Effector CD4-positive, alpha-beta T cell (primary cell): Measurements from ENCODE around the gene GLDN. TPM values are rescaled to one million over a fixed set of nuclear protein-coding genes. Genes with fewer than 3 reads are reported as not detected.

Experiments
- DNase-seq: peaks from one replicate; pipeline ENCODE4 v3.0.0-alpha.2; 2020
- total RNA-seq: gene quantifications from one replicate; lab custom pipeline; 2026; lab: John Stamatoyannopoulos, UW

Gene GLDN
- not detected for total RNA-seq

- no peak for DNase-seq
Measured at GRCh38 chr15:51341366-51342226, at the start of gene GLDN. Gene GLDN (plus strand): TSS chr15:51341655. CDS start chr15:51341685, 30 bp downstream.

GRCh38 chr15:51298620-51299019, 42.8 kb upstream of the GLDN start:
- DNase-seq, result no peak

- no peak for DNase-seq
Measured at GRCh38 chr15:51299187-51300015, 42.1 kb upstream of the GLDN start.

- no peak for DNase-seq
Measured at GRCh38 chr15:51302480-51302879, 39.0 kb upstream of the GLDN start.

- no peak for DNase-seq
Measured at GRCh38 chr15:51303462-51303980, 37.9 kb upstream of the GLDN start.

- no peak for DNase-seq
Measured at GRCh38 chr15:51307325-51307724, 34.1 kb upstream of the GLDN start.

- DNase-seq, result no peak
Measured at GRCh38 chr15:51307811-51308210, 33.6 kb upstream of the GLDN start.

GRCh38 chr15:51310064-51310463, 31.4 kb upstream of the GLDN start:
- no peak for DNase-seq

- no peak for DNase-seq
Measured at GRCh38 chr15:51311510-51311909, 29.9 kb upstream of the GLDN start.

- DNase-seq, result no peak
Measured at GRCh38 chr15:51312166-51313073, 29.0 kb upstream of the GLDN start.

- DNase-seq, result no peak
Measured at GRCh38 chr15:51313074-51313393, 28.4 kb upstream of the GLDN start.

GRCh38 chr15:51313644-51314280, 27.7 kb upstream of the GLDN start:
- no peak for DNase-seq

GRCh38 chr15:51314391-51315337, 26.8 kb upstream of the GLDN start:
- no peak for DNase-seq

GRCh38 chr15:51315726-51316125, 25.7 kb upstream of the GLDN start:
- DNase-seq, result no peak

GRCh38 chr15:51316636-51317035, 24.8 kb upstream of the GLDN start:
- no peak for DNase-seq

- DNase-seq, result no peak
Measured at GRCh38 chr15:51318382-51319150, 22.9 kb upstream of the GLDN start.

- no peak for DNase-seq
Measured at GRCh38 chr15:51319539-51319938, 21.9 kb upstream of the GLDN start.

- DNase-seq, result no peak
Measured at GRCh38 chr15:51320843-51321242, 20.6 kb upstream of the GLDN start.

GRCh38 chr15:51321316-51321715, 20.1 kb upstream of the GLDN start:
- DNase-seq, result no peak
